Lower lobe of right lung (tissue), 2 donors: Measurements from ENCODE around the gene STX10. TPM values are rescaled to one million over a fixed set of nuclear protein-coding genes. Genes with fewer than 3 reads are reported as not detected.
A peak's percentile ranks its signal among the peaks of the same experiment; 100 is the strongest.
"Not testable (repeated sequence)": the region's sequence is repeated elsewhere in the genome, so short reads cannot be mapped to it uniquely, and the experiment has no call there.

Source experiments
- ATAC-seq, 2 donors: fragments of 200-7000 bp; cut with Tn5 transposase; one replicate each; pipeline ENCODE4 v1.9.1; 2020 to 2022; ENCODE audit warnings: mild to moderate bottlenecking in 2 of 2, moderate library complexity in 2 of 2
- DNase-seq: peaks from one replicate; pipeline ENCODE4 v3.0.0-alpha.2; 2020
- H3K27ac ChIP-seq: fragments of 200-600 bp; one replicate; pipeline ENCODE4 v1.8.0; 2022
- H3K27me3 ChIP-seq: fragments of 200-600 bp; one replicate; pipeline ENCODE4 v1.8.0; 2022; ENCODE audit warnings: low read depth
- H3K36me3 ChIP-seq: fragments of 200-600 bp; one replicate; pipeline ENCODE4 v1.8.0; 2022; ENCODE audit warnings: mild to moderate bottlenecking
- H3K4me1 ChIP-seq: fragments of 200-600 bp; one replicate; pipeline ENCODE4 v1.8.0; 2022
- H3K4me3 ChIP-seq: fragments of 200-600 bp; one replicate; pipeline ENCODE4 v1.8.0; 2022; ENCODE audit warnings: mild to moderate bottlenecking
- H3K9me3 ChIP-seq: fragments of 200-600 bp; one replicate; pipeline ENCODE4 v1.8.0; 2022
- intact Hi-C: fragments of 100-400 bp; cut with DNase I; formaldehyde crosslinking; loops from one replicate; pipeline ENCODE4 v1.11.0; 2022
- total RNA-seq: library from RNA; stranded (reverse); fragmentation: NEBNext Ultra II Directional; extraction: Animal tissue kit (Norgen Biotek cat#: 25700); gene quantifications from one replicate; pipeline ENCODE4 v1.2.1, GENCODE V29; 2021
- TF ChIP-seq, protein P1 (sequence below): fragments of 200-600 bp; IDR thresholded peaks from one replicate; pipeline ENCODE4 v1.8.0; 2022; ENCODE audit warnings: antibody characterized with exemption, mild to moderate bottlenecking
- donor health status: DM: no; HTN: yes; CAD: no; lungs with severe emphysema.

Gene STX10
- total RNA-seq, 1 donor from 2014 or later, result 82.7 TPM

DNA sequence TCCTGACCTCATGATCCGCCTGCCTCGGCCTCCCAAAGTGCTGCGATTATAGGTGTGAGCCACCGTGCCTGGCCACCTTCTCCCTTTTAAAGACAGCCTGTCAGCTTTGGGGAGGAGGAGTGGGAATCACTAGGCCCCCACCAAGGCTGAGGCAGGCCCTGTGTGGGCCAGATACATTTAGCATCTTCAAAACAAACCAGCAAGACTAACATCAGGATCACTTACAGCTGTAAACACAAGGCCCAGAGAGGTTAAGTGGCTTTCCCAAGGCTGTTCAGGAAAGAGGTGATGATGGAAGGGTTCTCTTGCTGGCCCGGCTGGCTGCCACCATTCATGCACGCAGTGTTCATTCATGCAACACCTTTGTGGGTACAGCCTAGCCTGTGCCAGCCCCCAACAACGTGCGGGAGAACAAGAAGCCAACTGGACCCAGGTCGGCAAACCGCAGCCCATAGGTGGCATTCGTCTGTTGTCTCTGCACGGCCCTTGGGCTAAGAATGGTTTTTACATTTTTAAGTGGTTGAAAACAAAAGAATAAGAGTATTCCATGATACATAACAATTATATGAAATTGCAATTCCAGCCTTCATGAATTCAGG is 23.1 kb upstream of the STX10 start:
- TF ChIP-seq, protein P1, sequence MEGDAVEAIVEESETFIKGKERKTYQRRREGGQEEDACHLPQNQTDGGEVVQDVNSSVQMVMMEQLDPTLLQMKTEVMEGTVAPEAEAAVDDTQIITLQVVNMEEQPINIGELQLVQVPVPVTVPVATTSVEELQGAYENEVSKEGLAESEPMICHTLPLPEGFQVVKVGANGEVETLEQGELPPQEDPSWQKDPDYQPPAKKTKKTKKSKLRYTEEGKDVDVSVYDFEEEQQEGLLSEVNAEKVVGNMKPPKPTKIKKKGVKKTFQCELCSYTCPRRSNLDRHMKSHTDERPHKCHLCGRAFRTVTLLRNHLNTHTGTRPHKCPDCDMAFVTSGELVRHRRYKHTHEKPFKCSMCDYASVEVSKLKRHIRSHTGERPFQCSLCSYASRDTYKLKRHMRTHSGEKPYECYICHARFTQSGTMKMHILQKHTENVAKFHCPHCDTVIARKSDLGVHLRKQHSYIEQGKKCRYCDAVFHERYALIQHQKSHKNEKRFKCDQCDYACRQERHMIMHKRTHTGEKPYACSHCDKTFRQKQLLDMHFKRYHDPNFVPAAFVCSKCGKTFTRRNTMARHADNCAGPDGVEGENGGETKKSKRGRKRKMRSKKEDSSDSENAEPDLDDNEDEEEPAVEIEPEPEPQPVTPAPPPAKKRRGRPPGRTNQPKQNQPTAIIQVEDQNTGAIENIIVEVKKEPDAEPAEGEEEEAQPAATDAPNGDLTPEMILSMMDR, result no peak
- no peak for ATAC-seq
- intact Hi-C loops, result no loop called here

GRCh38 chr19:13172346-13173138 is 22.4 kb upstream of the STX10 start:
- Histone ChIP-seq H3K27ac (peak overlapping the region; percentile 61), H3K27me3 (no peaks in the 10 kb centered on the region), H3K36me3 (no peaks in the 10 kb centered on the region), H3K4me3 (no peak overlapping the region), H3K9me3 (no peaks in the 10 kb centered on the region), H3K4me1 (peaks cover 33% of the 10 kb centered on the region)
- peak; percentile 87 for DNase-seq
- ATAC-seq, result peak; percentile 31 to 61
- intact Hi-C loops, result no loop called here
- TF ChIP-seq, protein P1, result no peak

More for the DNA sequence above, 23.1 kb upstream of the STX10 start:
- DNase-seq, result no peak
- peaks cover 27% of the 10 kb centered on the region for H3K4me1 ChIP-seq
- H3K27me3 ChIP-seq, result no peaks in the 10 kb centered on the region
- H3K4me3 ChIP-seq, result no peak overlapping the region
- H3K9me3 ChIP-seq, result no peaks in the 10 kb centered on the region
- H3K36me3 ChIP-seq, result no peaks in the 10 kb centered on the region
- H3K27ac ChIP-seq, result peak overlapping the region; percentile 61

- Histone ChIP-seq H3K36me3 (no peaks in the 10 kb centered on the region), H3K4me3 (no peak overlapping the region), H3K4me1 (peaks cover 45% of the 10 kb centered on the region), H3K9me3 (no peaks in the 10 kb centered on the region), H3K27ac (no peak overlapping the region), H3K27me3 (no peaks in the 10 kb centered on the region)
- TF ChIP-seq, protein P1, result no peak
- ATAC-seq (no peak), DNase-seq (no peak)
- intact Hi-C loops, result no loop called here
These were observed 21.0 kb upstream of the STX10 start for GRCh38 chr19:13171146-13171545.

- no peak for ATAC-seq
- intact Hi-C loops, result no loop called here
- H3K4me3 ChIP-seq, result no peak overlapping the region
- H3K36me3 ChIP-seq, result no peaks in the 10 kb centered on the region
- no peaks in the 10 kb centered on the region for H3K27me3 ChIP-seq
- peaks cover 59% of the 10 kb centered on the region for H3K4me1 ChIP-seq
- no peaks in the 10 kb centered on the region for H3K9me3 ChIP-seq
- TF ChIP-seq, protein P1, result no peak
- DNase-seq, result no peak
- peak overlapping the region; percentile 36 for H3K27ac ChIP-seq
These were observed 19.6 kb upstream of the STX10 start for GRCh38 chr19:13169769-13170168.

DNA sequence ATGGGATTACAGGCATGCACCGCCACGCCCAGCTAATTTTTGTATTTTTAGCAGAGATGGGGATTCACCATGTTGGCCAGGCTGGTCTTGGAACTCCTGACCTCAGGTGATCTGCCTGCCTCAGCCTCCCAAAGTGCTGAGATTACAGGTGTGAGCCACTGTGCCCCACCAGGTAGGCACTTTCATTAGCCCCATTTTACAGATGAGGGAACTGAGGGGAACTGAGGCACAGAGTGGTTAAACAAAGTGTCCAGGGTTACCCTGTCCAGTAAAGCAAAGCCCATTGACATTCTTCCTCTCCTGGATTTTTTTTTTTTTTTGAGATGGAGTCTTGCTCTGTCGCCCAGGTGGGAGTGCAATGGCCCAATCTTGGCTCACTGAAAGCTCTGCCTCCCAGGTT is 16.0 kb upstream of the STX10 start:
- ATAC-seq, intact Hi-C loops, H3K4me3 ChIP-seq, H3K9me3 ChIP-seq, DNase-seq, H3K27me3 ChIP-seq, H3K36me3 ChIP-seq: not testable (repeated sequence)
- peak overlapping the region; percentile 88 for H3K27ac ChIP-seq
- H3K4me1 ChIP-seq, result peaks cover 75% of the 10 kb centered on the region
